Activated gamma-delta T cell treated with Interleukin-2 at 50 U/mL for 16 hours (primary cell): Measurements from ENCODE around the gene GTF3C4.
"Not testable (repeated sequence)": the region's sequence is repeated elsewhere in the genome, so short reads cannot be mapped to it uniquely, and the experiment has no call there.

Experiments used
- DNase-seq: peaks from one replicate; pipeline ENCODE4 v3.0.0-alpha.2; 2020

The GTF3C4 gene

DNA sequence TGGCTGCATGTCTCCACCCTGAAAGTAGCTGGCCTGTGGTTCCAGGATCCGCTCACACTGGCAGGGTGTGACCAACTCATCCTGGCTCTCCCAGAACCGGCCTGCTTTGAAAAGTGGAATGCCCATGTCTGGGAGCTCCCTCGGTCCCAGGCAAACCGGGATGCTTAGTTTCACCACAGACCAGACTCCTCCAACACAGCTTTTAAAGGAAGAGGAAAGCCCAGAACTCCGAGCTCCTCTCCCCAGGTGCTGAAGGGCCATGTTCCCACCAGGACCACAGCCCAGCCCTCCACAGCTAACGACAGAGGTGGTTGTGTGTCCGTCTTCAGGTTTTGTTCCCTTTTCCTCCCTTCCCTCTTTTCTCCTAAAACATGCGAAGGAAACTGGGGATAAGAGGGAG, 38.0 kb downstream of the GTF3C4 start:
- no peak for DNase-seq

DNA sequence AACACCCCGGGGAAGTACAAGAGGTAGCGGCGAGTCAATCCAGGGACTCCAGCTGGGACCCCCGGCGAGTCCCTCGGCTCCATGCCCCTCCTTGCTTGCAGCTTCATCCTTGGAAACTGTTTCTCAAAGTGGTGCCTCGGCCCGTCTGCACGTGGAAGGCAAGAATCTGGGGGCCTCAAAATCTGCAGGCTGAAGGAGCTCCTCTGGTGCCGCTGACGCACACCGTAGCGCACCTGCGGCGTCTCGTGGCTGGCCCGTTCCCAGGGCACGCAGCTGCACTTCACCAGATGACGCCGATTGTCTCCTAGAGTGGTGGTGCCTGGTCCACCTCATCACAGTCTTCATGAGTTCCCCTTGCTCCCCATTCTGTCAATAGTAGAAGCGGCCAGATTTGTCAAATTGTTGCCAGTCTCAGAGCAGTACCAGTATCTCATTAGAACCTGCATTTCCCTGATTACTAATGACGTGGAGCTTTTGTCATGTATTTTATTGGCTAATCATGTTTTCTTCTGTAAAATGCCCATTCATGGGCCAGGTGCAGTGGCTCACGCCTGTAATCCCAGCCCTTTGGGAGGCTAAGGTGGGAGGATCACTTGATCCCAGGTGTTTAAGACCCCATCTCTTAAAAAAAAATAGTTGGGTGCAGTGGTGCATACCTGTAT, 38.6 kb downstream of the GTF3C4 start:
- DNase-seq: no peak

DNA sequence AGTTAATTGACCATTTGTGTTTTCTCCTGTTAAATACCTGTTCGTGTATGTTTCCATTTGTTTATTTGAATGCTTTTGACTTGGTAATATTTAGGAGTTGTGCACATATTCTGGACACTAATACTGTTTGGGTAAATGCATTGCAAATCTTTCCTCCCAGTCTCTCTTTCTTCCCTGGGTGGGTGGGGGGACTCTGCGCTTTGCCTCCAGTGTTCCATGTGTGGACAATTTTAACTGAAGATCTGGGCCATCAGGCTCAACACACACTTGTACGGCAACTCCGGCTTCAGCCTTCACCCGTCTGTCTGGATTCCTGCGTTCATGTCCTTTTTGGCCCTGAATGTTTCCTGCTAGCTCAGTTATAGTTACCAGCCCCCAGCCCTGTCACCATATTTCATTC, 40.1 kb downstream of the GTF3C4 start:
- no peak for DNase-seq

DNA sequence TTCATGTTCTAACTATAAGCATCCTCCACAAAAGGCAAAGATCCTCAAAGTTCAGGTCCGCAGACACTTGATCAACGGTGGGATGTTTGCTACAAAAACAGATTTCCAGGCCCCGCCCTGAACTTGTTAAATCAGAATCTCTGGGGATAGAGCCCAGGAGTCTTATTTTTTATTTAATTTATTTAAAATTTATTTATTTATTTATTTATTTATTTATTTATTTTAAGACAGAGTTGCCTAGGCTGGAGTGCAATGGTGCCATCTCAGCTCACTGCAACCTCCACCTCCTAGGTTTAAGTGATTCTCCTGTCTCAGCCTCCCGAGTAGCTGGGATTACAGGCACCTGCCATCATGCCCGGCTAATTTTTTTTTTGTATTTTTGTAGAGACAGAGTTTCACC, 40.9 kb downstream of the GTF3C4 start:
- not testable (repeated sequence) for DNase-seq

DNA sequence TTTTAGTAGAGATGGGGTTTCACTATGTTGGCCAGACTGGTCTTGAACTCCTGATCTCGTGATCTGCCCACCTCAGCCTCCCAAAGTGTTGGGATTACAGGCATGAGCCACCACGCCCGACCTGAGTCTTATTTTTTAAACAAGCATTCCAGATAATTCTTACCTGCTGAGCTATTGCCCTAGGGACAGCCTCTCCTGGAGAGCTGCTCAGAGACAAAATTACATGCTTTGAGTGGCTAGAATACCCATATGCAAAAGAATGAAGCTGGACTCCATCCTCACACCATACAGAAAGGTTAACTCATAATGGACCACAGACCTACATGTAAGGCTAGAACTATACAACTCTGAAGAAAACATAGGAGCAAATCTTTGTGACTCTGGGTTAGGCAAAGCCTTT, 41.6 kb downstream of the GTF3C4 start:
- DNase-seq: no peak

DNA sequence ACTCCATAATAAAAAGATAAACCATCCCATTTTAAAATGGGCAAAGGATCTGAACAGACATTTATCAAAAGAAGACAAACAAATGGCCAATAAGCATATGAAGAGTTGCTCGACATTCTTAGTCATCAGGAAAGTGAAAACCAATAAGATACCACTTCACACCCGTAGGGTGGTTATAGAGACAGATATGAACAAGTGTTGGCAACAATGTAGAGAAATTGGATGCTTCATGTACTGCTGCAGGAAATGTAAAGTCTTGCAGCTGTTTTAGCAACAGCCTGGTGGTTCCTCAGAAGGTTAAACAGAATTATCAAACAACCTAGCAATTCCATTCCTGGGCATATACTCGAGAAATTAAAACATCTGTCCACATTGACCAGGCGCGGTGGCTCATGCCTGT, 42.5 kb downstream of the GTF3C4 start:
- no peak for DNase-seq

DNA sequence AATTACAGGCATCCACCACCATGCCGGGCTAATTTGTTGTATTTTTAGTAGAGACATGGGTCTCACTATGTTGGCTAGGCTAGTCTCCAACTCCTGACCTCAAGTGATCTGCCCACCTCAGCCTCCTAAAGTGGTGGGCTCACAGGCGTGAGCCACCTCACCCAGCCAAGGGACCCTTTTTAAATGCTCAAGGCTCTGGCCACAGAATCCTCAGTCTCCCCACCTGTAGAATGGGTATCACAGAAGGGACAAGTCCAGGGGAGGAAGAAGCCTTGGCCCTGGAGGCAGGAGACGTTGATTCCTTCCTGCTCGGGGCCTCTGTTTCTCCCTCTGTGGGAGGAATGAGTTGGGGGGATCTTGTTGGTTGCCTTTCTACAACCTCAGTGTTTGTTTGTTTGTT, 45.7 kb downstream of the GTF3C4 start:
- no peak for DNase-seq

DNA sequence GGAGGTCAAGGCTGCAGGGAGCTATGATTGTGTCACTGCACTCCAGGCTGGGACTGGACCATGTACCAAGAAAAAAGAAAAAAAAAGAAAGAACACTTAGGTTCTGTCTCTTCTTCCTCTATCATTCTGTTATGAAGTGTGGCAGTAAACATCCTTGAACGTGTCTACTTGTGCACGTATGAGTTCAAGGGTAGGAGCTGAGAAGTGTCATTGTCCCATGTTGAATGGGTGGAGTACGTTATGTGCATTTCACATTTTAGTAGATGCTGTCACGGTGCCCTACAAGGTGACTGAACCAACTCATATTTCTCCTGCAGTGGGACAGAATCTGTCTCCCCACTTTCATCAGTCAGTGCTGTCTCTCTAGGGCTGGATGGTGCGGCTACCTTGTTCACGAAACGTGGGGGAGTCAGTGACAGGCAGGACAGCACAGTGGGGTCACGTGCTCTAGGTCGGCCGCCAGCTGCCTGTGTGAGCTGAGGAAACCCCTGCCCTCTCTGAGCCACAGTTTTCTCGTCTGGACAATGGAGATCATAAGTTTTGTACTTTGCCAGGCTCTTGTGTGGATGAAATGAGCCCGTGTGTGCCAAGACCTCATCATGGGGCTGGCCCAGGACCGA, 47.2 kb downstream of the GTF3C4 start:
- DNase-seq: no peak

DNA sequence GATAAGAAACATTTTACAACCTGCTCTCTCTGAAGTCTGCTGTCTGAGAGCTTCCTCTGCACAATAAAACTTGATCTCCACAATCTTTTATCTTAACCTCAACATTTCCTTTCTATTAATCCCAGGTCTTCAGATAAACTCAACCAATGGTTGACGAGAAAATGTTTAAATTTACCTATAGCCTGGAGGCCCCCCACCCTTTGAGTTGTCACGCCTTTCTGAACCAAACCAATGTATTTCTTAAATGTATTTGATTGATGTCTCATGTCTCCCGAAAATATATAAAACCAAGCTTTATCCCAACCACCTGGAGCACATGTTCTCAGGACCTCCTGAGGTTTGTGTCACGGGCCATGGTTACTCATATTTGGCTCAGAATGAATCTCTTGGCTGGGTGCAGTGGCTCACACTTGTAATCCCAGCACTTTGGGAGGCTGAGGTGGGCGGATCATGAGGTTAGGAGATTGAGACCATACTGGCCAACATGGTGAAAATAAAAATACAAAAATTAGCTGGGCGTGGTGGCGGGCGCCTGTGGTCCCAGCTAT, 48.2 kb downstream of the GTF3C4 start:
- DNase-seq: not testable (repeated sequence)

DNA sequence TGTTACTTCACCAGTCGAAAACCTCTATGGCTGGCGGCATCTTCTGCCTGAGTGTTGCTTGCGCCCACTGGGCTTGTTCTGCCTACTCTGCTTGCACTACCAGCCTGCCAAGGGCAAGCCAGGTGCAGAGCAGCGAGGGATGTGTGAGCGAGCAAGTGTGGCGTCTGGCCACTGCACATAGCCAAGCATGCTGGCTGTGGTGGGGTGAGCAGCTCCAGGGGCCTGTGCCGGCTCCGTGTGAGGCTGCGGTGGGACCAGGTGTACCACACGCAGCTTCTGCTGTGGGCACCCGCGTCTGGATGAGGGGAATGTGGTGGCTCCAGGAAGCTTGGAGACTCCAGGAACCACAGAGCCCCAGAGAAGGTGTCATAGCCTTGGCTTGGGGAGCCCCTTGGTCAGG, 51.4 kb downstream of the GTF3C4 start:
- DNase-seq: no peak

DNA sequence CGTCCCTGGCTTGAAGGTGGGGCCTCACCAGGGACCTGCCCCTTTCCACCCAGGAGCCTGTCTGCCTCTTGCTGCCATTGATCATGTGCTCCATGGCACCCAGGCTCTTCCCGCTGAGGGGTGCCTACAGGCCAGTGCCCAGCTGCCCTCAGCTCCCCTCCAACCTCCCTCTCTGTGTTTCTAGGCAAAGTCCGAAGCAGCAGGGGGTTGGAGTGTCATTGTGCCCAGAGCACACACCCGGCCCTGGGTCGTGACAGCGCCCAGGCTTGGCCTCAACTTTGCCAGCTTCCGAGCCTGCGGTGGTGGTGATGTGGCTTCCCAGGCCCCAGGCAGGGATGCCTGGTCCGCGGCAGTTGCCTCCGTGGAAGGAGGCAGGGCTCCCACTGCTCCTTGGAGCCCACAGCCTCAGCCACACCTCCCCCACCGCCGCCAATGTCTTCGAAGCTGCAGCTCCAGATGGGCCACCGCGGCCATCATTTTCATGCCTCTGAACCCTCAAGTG, 52.4 kb downstream of the GTF3C4 start:
- no peak for DNase-seq

DNA sequence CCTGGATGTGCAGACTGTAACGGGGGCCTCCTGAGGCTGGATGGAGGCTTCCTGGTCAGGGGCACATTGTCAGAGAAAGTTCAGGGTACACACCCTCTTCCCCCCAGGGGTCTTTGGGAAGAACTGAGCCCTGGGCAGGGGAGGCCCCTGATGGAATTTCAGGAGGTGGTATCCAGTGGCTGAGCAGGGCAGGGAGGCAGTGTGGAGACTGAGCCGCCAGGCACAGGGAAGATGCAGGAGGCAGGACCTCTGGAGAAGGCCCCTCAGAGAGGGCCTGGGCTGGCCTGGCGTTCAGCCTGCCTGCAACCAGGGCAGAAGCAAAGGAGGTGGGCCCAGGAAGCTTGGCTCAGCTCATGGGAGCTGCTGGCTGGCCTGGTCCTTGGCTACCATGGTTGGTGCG, 53.5 kb downstream of the GTF3C4 start:
- DNase-seq: no peak

DNA sequence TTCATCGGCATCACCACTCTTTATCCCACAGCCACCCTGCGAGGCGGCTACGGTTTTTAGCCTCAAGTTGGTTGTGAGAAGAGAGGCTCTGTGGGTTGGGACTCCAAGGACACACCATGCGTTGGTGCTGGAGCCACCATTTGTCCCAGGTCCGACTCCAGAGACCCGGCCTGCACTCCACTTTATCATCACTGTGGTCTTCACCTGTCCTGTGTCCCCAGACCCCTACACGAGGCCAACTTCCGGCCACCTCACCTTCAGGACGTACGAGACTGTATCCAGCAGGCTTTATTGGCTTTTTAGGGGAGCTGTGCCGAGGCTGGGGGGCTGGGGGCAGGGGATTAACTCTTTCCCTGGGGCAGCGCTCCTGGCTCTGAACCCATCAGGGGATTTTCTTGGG, 55.0 kb downstream of the GTF3C4 start:
- no peak for DNase-seq

DNA sequence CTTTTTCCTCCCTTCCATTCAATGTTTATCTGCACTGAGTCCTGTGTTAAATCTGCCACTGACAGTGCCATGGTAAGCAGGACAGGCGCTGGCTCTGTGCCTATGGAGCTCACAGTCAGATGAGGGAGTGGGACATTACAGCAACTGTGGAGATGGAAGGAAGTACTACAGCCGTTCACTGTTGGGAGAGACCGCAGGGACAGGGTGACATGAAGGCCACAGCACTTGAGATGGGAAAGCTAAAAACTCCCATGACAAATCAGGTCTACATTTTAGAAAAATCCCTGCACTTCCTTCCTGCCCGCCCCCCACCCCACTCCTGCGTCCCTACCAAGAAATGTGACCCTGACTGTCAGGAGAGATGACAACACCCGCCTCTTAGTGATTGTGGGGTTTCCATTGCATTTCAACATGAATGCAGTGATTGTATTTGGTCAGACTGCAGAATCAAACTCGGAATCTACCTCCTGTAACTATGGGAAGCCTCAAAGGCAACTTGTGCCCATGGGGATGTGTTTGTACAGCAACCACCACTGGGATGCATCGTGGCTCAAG, 56.4 kb downstream of the GTF3C4 start:
- no peak for DNase-seq

DNA sequence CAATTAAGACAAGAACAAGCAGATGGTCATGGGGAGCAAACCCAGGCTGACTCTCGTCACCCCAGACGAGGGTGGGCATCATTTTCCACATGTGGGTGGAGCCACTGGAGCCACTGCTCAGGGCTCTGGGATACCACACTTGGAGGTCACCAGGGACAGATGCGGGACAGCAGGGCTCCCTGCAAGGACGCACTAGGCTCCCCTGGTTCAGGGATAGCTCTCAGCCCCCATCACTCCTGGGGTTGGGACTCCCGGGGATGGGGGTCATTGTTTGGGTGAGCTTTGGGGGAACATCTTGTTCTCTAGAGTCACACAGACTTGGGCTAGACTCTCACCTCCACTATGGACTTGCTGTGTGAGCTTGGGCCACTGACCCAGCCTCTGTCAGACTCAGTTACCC, 57.8 kb downstream of the GTF3C4 start:
- no peak for DNase-seq

DNA sequence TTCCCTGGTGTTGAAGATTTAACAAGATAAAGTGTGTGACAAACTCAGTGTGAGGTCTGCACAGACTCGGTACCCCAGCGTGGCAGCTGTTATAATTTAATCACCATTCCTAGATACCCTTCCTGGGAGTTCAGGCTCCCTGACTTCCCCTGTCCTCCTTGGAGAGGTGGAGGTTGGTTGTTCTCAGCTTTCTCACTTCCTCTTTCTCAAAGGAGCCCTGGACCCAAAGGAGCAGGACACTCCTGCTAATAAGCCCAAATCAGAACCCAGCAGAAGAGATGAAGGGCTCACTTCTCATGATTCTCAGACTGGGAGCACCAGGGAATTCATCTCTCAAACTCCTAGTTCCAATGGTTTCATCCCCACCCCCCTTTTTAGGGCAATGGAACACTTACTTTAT, 58.2 kb downstream of the GTF3C4 start:
- no peak for DNase-seq

DNA sequence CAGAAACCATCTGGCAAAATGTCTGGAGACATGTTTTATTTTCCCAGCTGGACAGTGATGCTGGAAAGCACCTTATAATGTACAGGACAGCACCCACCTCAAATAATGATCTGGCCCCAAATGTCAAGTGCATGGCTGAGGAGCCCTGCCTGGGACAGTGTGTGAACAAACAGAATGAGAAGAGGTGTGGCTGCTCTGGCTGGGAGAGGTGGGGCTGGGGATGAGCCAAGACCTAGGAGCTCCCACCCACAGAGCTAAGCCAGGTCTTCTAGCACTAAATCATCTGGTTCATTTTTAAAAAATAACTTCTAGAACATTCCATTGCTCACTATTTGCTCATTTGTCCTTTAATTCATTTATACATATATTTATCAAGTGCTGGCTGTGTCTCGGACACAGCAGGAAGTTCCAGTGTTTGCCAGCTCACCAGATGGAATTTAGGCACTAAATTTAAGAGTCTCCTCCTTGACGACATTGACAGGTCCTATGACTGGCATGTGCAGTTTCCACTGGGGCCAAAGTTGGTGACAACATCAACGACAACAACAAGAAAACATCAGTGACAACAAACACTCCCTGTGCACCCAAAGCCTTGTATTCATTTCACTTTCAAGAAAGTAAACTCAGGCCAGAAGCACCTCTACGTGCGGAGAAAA, 59.1 kb downstream of the GTF3C4 start:
- DNase-seq: no peak

DNA sequence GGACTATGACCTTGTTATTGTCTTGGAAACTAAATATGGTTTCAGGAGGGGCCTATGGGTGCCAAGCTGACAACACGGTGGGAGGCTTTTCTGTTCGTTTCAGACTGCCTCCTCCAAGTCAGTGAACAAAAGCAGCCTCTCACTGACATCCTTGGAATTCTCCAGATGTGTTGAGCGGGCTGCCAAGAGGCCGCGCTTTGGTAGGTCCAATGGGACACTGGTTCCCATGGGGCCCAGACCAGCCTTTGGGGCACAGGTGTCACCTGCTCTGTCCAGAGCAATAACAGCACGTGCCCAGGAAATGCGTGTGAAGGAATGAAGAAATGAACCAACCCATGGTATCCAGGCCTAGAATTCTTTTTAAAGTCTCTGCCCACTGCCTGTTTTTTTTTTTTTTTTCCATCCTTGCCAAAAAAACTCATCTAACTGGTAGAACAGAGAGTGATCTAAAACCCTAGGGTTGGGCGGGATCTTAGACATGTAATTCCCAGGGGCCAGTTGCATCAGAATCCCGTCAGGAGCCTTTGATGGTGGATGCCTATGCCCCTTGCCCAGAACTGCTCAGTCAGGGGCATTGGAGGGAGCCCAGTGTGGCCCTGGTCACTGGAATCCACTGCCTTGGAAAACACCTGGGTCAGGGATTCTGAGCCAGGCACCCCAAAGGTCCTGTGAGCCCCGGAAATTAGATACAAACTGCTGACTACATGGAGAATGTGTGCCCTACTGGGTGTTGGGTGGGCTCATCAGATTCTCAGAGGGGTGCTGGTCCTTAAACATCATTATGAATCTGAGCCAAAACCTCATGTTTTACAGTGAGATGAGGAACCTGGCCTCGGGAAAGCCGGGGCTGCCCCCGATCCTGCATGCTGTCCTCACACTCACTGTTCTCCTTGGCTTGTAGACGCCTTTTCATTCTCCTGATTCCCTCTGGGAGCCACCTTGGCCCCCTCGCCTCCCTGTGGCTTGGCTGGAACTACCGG, 60.1 kb downstream of the GTF3C4 start:
- DNase-seq: no peak

DNA sequence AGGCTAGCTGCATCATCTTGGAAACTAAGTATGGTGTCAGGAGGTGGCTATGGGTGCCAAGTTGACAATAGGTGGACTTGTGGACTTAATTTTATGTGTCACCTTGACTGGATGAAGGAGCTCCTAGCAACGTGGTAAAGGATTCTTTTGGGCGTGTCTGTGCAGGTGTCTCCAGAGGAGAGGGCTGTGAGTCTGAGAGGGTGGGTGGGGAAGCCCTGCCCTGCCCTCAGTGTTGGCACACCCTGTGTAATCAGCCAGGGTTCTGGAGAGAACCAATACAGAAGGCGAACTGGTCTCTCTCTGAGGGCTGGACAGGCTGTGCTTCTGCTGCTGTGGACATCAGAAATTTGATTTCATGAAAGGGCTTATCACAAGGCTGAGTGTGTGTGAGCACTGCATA, 61.0 kb downstream of the GTF3C4 start:
- no peak for DNase-seq

DNA sequence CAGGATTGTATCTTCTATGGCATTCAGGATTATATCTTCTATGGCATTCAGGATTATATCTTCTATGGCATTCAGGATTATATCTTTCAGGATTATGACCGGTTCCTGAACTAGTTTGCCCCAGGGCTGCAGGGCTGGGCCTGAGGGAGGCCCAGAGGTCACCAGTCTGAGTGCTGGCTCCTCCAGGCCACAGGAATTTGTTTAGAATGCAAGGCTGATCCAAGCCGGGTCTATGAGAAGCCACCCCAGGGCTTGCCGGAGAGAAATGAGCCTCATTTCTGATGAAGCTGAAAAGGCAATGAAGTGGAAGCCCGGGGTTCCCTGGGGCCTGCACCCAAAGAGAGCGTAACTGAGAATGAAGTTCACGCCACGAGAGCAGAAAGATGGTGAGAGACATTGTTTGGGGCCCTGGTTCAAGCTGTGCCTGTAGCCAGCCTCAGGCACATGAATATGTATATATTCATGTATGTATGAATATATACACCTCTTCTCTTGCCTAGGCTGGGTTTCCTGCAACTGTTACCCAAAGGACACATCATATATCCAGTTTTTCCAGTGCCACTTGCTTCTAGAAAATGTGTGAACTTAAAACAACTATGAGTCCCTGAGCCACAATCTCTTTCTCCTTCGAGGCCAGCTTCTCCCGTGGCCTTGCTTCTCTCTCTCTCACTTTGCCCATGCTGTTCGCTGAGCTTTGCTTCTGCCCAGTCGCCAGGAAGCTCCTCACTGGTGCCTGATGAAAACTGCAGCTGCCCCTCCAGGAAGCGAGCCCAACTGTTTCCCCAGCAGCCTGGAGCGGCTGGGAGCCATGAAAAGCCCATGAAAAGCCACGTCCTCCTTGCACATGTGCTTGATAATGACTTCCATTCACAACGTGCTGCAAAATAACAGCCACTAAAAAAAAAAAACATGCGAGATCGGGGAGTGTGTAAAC, 62.3 kb downstream of the GTF3C4 start:
- DNase-seq: no peak

DNA sequence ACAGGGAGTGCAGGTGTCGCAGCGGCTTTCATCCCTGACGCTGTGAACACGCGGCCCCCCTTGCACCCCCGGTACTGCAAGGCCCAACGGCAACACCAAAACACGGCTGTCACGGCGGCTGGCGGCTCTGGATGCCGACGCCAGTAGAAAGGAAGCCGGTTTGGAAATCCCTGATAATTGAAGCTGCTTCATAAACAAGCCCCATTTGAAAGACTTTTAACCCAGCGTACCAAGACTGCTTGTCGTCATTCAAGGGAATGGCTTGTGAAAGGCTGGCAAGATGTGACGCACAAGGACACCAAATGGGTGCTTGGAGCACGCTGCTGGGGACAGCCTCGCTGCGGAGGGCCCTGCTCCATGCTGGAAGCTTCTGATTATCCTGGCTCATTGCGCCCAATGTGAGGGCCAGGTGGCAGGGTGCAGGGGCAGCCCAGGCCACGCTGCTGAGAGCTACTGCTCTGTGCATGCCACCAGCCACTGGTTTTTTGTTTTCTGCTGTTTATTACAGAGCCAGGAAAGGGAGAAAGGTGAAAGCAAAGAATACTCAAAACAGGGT, 63.1 kb downstream of the GTF3C4 start:
- no peak for DNase-seq
